Thymus (tissue), 11 donors: ENCODE results near the gene LHX1. TPM values are rescaled to one million over a fixed set of nuclear protein-coding genes. Genes with fewer than 3 reads are reported as not detected.

Experiments
- DNase-seq, 9 donors: peaks; one replicate each; pipeline ENCODE4 v3.0.0-alpha.2; 2013; ENCODE audit warnings: low spot score in 9 of 9, low read depth in 6 of 9, missing footprints in 1 of 9
- H3K27ac ChIP-seq, 2 donors: one replicate each; pipeline ENCODE4 v1.5.1; 2013; ENCODE audit warnings: control low read depth in 1 of 2, low read depth in 1 of 2, low read length in 1 of 2, mild to moderate bottlenecking in 1 of 2, moderate library complexity in 1 of 2
- H3K27me3 ChIP-seq, 2 donors: one replicate each; pipeline ENCODE4 v1.5.1; 2013; ENCODE audit warnings: low read length in 1 of 2; ENCODE audit not compliant: control insufficient read depth in 2 of 2, insufficient read depth in 1 of 2
- H3K36me3 ChIP-seq, 2 donors: one replicate each; pipeline ENCODE4 v1.5.1; 2013; ENCODE audit warnings: low read length in 1 of 2, mild to moderate bottlenecking in 1 of 2, moderate library complexity in 1 of 2; ENCODE audit not compliant: control insufficient read depth in 2 of 2, insufficient read depth in 2 of 2
- H3K4me1 ChIP-seq, 2 donors: one replicate each; pipeline ENCODE4 v1.5.1; 2013; ENCODE audit warnings: low read length in 2 of 2; ENCODE audit not compliant: control insufficient read depth in 2 of 2, insufficient read depth in 2 of 2
- H3K4me3 ChIP-seq, 2 donors: one replicate each; pipeline ENCODE4 v1.5.1; 2013; ENCODE audit warnings: low read length in 2 of 2, control low read depth in 1 of 2, mild to moderate bottlenecking in 1 of 2
- H3K9me3 ChIP-seq, 2 donors: one replicate each; pipeline ENCODE4 v1.5.1; 2013; ENCODE audit warnings: low read length in 1 of 2, mild to moderate bottlenecking in 1 of 2; ENCODE audit not compliant: control insufficient read depth in 2 of 2, insufficient read depth in 1 of 2
- WGBS: extraction: QIAGEN DNeasy Blood & Tissue Kit; methylation state at CpG from one replicate; pipeline ENCODE4 v1.1.7; 2013; 5-methylcytosine and 5-hydroxymethylcytosine counted together
- polyA plus RNA-seq: library from polyadenylated mRNA; stranded (reverse); fragments of 200-250 nt; gene quantifications from one replicate; pipeline ENCODE4 v1.2.3, GENCODE V29; 2013
- total RNA-seq: library from RNA; stranded (reverse); fragments of 120-200 nt; gene quantifications from one replicate; pipeline ENCODE4 v1.2.4, GENCODE V29; 2013
- donor health status: healthy.

LHX1 gene
- total and polyA plus RNA-seq, 2 donors, result 0.09 TPM; not detected in 1

DNA sequence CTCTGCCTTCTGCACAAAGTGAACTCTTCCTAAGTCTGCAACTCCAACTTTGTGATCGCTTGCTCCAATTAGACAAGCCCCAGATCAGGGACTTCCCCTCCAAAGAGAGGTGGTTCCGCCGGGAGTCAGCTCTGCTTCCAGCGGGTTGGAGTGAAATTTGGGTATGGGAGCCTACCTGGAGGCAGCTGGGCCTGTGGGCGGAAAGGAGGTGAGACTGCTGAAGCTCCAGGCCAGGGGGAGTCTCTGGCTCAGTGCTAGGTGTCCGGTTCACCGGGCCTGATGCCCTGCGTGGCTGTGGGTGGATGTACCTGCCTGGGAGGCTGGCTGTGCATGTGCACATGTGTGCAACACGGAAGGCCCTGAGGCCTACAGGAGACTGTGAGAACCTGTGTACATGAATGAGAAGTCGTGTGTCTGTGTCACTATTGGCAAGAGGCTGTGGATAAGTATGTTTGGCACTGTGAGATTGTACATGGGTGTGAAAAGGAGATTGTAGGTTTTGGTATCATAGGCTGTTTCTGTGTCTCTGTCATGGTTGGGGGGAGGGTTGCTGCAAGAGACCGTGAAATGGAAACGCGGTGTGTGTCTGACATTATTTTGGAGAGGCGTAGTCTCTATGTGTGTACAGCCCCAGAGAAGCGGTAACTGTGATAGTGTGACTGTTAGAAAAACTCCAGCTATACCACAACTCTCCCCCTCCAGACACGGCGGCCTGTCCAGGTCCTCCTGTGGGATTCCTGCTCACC lies 4.2 kb downstream of the LHX1 start:
- Histone ChIP-seq H3K36me3 (no peaks in the 10 kb centered on the region), H3K27me3 (peaks cover 84 to 100% of the 10 kb centered on the region in 2 donors), H3K27ac (no peak overlapping the region), H3K4me1 (peaks cover 3 to 27% of the 10 kb centered on the region in 2 donors), H3K4me3 (no peak overlapping the region), H3K9me3 (peaks cover 0 to 26% of the 10 kb centered on the region in 2 donors)
- 22% methylated on average over 17 of the region's 17 CpGs for WGBS
- no peak for DNase-seq

DNA sequence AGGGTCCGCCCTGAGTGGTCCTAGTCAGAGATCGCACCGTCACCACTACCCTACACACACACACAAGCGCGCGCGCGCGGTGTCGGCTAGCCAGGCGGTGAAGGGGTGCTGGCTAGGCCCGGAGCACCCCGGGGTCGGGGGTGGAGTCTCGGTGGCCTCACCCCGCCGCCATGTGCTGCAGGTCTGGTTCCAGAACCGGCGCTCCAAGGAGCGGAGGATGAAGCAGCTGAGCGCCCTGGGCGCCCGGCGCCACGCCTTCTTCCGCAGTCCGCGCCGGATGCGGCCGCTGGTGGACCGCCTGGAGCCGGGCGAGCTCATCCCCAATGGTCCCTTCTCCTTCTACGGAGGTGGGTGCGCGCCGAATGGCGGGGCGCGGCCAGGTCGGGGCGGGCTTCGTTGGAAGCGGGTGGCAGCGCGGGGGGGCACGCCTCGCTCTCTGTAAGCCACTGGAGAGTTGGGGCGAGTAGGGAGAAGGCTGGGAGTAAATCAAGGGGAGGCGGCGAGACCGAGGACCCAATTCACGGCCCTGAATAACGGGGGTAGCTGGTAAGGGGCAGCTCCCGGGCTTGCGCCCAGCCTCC lies 4.8 kb downstream of the LHX1 start:
- H3K4me3 ChIP-seq, result no peak overlapping the region
- H3K27me3 ChIP-seq, result peaks cover 84 to 100% of the 10 kb centered on the region in 2 donors
- peaks cover 0 to 24% of the 10 kb centered on the region in 2 donors for H3K9me3 ChIP-seq
- DNase-seq, result no peak
- H3K36me3 ChIP-seq, result no peaks in the 10 kb centered on the region
- WGBS, result 8% methylated on average over 57 of the region's 57 CpGs
- H3K27ac ChIP-seq, result no peak overlapping the region
- peaks cover 2 to 21% of the 10 kb centered on the region in 2 donors for H3K4me1 ChIP-seq

DNA sequence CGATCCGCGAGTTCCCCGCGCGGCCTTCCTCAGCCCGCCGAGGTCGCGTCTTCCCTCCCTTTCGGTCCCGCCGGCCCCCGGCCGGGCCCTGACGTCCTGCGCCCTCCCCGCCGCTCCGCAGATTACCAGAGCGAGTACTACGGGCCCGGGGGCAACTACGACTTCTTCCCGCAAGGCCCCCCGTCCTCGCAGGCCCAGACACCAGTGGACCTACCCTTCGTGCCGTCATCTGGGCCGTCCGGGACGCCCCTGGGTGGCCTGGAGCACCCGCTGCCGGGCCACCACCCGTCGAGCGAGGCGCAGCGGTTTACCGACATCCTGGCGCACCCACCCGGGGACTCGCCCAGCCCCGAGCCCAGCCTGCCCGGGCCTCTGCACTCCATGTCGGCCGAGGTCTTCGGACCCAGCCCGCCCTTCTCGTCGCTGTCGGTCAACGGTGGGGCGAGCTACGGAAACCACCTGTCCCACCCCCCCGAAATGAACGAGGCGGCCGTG lies 5.4 kb downstream of the LHX1 start:
- H3K4me1 ChIP-seq, result peaks cover 2 to 16% of the 10 kb centered on the region in 2 donors
- peaks cover 89 to 100% of the 10 kb centered on the region in 2 donors for H3K27me3 ChIP-seq
- DNase-seq, result peak in 1 of 9 donors; percentile 21
- H3K27ac ChIP-seq, result no peak overlapping the region
- 5% methylated on average over 59 of the region's 59 CpGs for WGBS
- H3K36me3 ChIP-seq, result no peaks in the 10 kb centered on the region
- H3K4me3 ChIP-seq, result no peak overlapping the region
- peaks cover 0 to 23% of the 10 kb centered on the region in 2 donors for H3K9me3 ChIP-seq

DNA sequence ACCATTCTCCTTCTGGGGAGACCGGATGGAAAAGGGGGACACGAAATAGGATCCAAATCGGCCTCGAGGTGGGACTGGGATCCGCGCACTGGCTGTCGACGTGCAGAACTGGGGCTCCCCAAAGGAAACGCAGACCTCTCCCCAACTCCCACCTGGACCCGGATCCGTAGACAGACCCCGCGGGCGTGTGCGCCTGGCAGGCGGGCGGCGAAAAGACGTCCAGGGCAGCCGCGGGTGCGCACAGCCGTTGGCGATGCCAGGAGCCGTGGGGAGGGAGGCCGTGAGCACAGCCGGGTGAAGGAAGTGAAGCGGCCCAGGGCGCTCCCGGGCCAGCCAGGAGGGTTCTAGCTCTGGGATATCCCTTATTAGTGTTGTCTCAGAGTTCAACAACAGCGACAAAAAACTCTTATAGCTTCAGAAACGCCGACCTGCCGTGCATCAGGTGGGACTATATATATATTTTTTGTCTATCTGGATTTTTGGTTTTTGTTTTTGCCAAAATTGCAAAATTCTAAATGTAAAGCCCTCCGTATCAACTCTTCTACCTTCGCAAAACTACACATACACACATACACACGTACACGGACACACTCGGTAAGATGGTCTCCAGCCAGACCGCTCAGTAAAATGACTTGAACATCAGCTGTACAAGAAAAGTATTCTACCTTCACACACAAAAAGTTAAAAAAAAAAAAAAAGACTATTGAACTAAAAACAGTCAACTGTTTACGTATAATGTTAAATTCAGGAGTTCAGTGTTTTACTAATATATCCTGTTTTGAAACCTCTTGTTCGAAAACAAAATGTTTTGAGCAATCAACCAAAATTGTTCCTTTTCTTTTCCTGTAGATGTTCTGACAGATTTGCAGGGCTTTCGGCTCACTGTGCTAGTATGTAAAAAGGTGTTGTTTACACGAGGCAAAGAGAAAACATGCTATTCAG lies 6.2 kb downstream of the LHX1 start:
- Histone ChIP-seq H3K9me3 (peaks cover 0 to 22% of the 10 kb centered on the region in 2 donors), H3K36me3 (no peaks in the 10 kb centered on the region), H3K4me3 (no peak overlapping the region), H3K27ac (no peak overlapping the region), H3K27me3 (peaks cover 87 to 100% of the 10 kb centered on the region in 2 donors), H3K4me1 (peaks cover 9 to 14% of the 10 kb centered on the region in 2 donors)
- 14% methylated on average over 44 of the region's 44 CpGs for WGBS
- peak in 1 of 9 donors; percentile 35 for DNase-seq

DNA sequence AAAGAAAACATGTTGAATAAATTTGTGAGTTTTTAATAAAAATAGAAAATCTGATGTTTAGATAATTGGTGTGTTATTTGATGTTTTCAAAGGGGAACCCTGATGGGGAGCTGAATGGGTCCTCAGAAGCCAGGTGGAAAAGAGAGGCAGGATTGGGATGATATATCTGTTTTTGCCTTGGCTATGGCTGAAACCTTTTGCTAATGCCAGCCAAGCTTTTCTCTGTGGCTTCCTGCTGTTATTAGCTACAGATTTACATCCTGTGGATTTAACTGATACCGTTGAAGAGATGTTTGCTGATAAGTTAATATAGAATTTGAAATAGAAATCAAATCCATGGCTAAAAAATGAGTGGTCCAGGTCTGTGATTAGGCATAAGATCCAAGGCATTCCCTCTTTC lies 7.3 kb downstream of the LHX1 start:
- WGBS, result 1% methylated on average over 1 of the region's 1 CpG
- Histone ChIP-seq H3K27me3 (peaks cover 78 to 91% of the 10 kb centered on the region in 2 donors), H3K36me3 (no peaks in the 10 kb centered on the region), H3K27ac (no peak overlapping the region), H3K4me1 (peaks cover 10 to 15% of the 10 kb centered on the region in 2 donors), H3K4me3 (no peak overlapping the region), H3K9me3 (peaks cover 0 to 20% of the 10 kb centered on the region in 2 donors)
- no peak for DNase-seq

DNA sequence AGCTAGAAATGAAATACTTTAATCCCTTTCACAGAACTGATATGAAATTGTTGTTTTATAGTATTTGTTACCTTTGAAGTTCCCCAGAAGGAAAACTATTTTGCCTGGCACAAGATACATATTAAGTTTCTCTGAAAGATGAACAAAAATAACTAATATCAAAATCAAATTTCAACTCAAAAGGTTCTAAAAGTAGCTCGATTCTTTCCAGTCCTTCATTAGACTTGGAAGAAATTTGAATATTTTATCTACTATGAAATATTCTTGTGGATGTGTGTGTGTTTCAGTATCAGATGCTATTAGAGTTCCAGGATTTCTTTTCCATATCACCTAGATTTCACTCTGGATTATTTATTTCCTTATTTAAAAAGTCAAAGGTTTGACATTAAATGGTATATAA lies 7.9 kb downstream of the LHX1 start:
- no peak overlapping the region for H3K27ac ChIP-seq
- H3K27me3 ChIP-seq, result peaks cover 73 to 85% of the 10 kb centered on the region in 2 donors
- no peaks in the 10 kb centered on the region for H3K36me3 ChIP-seq
- H3K9me3 ChIP-seq, result peaks cover 0 to 20% of the 10 kb centered on the region in 2 donors
- DNase-seq, result no peak
- peaks cover 16 to 19% of the 10 kb centered on the region in 2 donors for H3K4me1 ChIP-seq
- WGBS, result 29% methylated on average over 1 of the region's 1 CpG
- H3K4me3 ChIP-seq, result no peak overlapping the region

- peaks cover 18 to 24% of the 10 kb centered on the region in 2 donors for H3K4me1 ChIP-seq
- peaks cover 0 to 20% of the 10 kb centered on the region in 2 donors for H3K9me3 ChIP-seq
- H3K27me3 ChIP-seq, result peaks cover 63 to 75% of the 10 kb centered on the region in 2 donors
- no peak for DNase-seq
- H3K27ac ChIP-seq, result no peak overlapping the region
- H3K36me3 ChIP-seq, result peaks cover 0 to 7% of the 10 kb centered on the region in 2 donors
- 12% methylated on average over 30 of the region's 30 CpGs for WGBS
- H3K4me3 ChIP-seq, result no peak overlapping the region
Measured at GRCh38 chr17:36945959-36946725, 8.9 kb downstream of the LHX1 start.

- Histone ChIP-seq H3K27ac (no peak overlapping the region), H3K4me1 (peaks cover 18 to 22% of the 10 kb centered on the region in 2 donors), H3K9me3 (peaks cover 0 to 20% of the 10 kb centered on the region in 2 donors), H3K36me3 (peaks cover 0 to 12% of the 10 kb centered on the region in 2 donors), H3K27me3 (peaks cover 57 to 69% of the 10 kb centered on the region in 2 donors), H3K4me3 (no peak overlapping the region)
- DNase-seq, result no peak
- WGBS, result 55% methylated on average over 2 of the region's 2 CpGs
Measured at GRCh38 chr17:36946726-36947091, 9.4 kb downstream of the LHX1 start.
